Activated naive CD4-positive, alpha-beta T cell treated with anti-CD3 and anti-CD28 coated beads, Interleukin-2, amount 50 U/mL, for 24 hours (primary cell): ENCODE data around the gene RERE.

Experiments used
- H3K27ac Mint-ChIP-seq: one replicate; pipeline ENCODE4 v1.8.0; 2021; ENCODE audit warnings: mild to moderate bottlenecking, mixed read lengths
- H3K27me3 Mint-ChIP-seq: one replicate; pipeline ENCODE4 v1.8.0; 2021; ENCODE audit warnings: mixed read lengths
- H3K36me3 Mint-ChIP-seq: one replicate; pipeline ENCODE4 v1.8.0; 2021; ENCODE audit warnings: mixed read lengths
- H3K4me1 Mint-ChIP-seq: one replicate; pipeline ENCODE4 v1.8.0; 2021; ENCODE audit warnings: mixed read lengths
- H3K4me3 Mint-ChIP-seq: one replicate; pipeline ENCODE4 v1.8.0; 2021; ENCODE audit warnings: mild to moderate bottlenecking, mixed read lengths
- H3K9me3 Mint-ChIP-seq: one replicate; pipeline ENCODE4 v1.8.0; 2021; ENCODE audit warnings: mixed read lengths

RERE gene

GRCh38 chr1:8670371-8670818 lies 147.0 kb downstream of the RERE start:
- Mint-ChIP-seq H3K27me3 (no peaks in the 10 kb centered on the region), H3K36me3 (peaks cover 2% of the 10 kb centered on the region), H3K9me3 (no peaks in the 10 kb centered on the region), H3K27ac (peak overlapping the region; percentile 57), H3K4me1 (peaks cover 52% of the 10 kb centered on the region), H3K4me3 (no peak overlapping the region)

GRCh38 chr1:8669606-8670335 lies 147.7 kb downstream of the RERE start:
- Mint-ChIP-seq H3K4me1 (peaks cover 48% of the 10 kb centered on the region), H3K4me3 (peak overlapping the region; percentile 51), H3K9me3 (no peaks in the 10 kb centered on the region), H3K27ac (peak overlapping the region; percentile 57), H3K36me3 (peaks cover 2% of the 10 kb centered on the region), H3K27me3 (no peaks in the 10 kb centered on the region)

- Mint-ChIP-seq H3K27me3 (no peaks in the 10 kb centered on the region), H3K4me1 (peaks cover 45% of the 10 kb centered on the region), H3K9me3 (no peaks in the 10 kb centered on the region), H3K36me3 (peaks cover 2% of the 10 kb centered on the region), H3K4me3 (no peak overlapping the region), H3K27ac (no peak overlapping the region)
Observed at GRCh38 chr1:8667869-8668594, 149.4 kb downstream of the RERE start.

GRCh38 chr1:8666389-8667167 lies 150.9 kb downstream of the RERE start:
- no peak overlapping the region for H3K27ac Mint-ChIP-seq
- H3K36me3 Mint-ChIP-seq: no peaks in the 10 kb centered on the region
- no peak overlapping the region for H3K4me3 Mint-ChIP-seq
- no peaks in the 10 kb centered on the region for H3K9me3 Mint-ChIP-seq
- H3K4me1 Mint-ChIP-seq: peaks cover 34% of the 10 kb centered on the region
- H3K27me3 Mint-ChIP-seq: no peaks in the 10 kb centered on the region

GRCh38 chr1:8665833-8666232 lies 151.6 kb downstream of the RERE start:
- Mint-ChIP-seq H3K4me3 (no peak overlapping the region), H3K27ac (no peak overlapping the region), H3K27me3 (no peaks in the 10 kb centered on the region), H3K9me3 (no peaks in the 10 kb centered on the region), H3K4me1 (peaks cover 27% of the 10 kb centered on the region), H3K36me3 (no peaks in the 10 kb centered on the region)

GRCh38 chr1:8664887-8665286 lies 152.6 kb downstream of the RERE start:
- Mint-ChIP-seq H3K27me3 (no peaks in the 10 kb centered on the region), H3K4me1 (peaks cover 17% of the 10 kb centered on the region), H3K27ac (no peak overlapping the region), H3K4me3 (no peak overlapping the region), H3K36me3 (no peaks in the 10 kb centered on the region), H3K9me3 (no peaks in the 10 kb centered on the region)

- no peaks in the 10 kb centered on the region for H3K36me3 Mint-ChIP-seq
Observed at GRCh38 chr1:8663915-8664329, 153.5 kb downstream of the RERE start.

GRCh38 chr1:8663090-8663802 lies 154.2 kb downstream of the RERE start:
- Mint-ChIP-seq H3K27me3 (no peaks in the 10 kb centered on the region), H3K36me3 (peaks cover 1% of the 10 kb centered on the region), H3K4me1 (peaks cover 3% of the 10 kb centered on the region), H3K27ac (no peak overlapping the region), H3K4me3 (no peak overlapping the region), H3K9me3 (no peaks in the 10 kb centered on the region)

More at GRCh38 chr1:8663915-8664329, 153.5 kb downstream of the RERE start:
- H3K27ac Mint-ChIP-seq: no peak overlapping the region
- peaks cover 9% of the 10 kb centered on the region for H3K4me1 Mint-ChIP-seq
- H3K9me3 Mint-ChIP-seq: no peaks in the 10 kb centered on the region
- H3K27me3 Mint-ChIP-seq: no peaks in the 10 kb centered on the region
- H3K4me3 Mint-ChIP-seq: no peak overlapping the region

GRCh38 chr1:8662380-8663072 lies 154.9 kb downstream of the RERE start:
- peaks cover 3% of the 10 kb centered on the region for H3K36me3 Mint-ChIP-seq
- no peak overlapping the region for H3K27ac Mint-ChIP-seq
- H3K9me3 Mint-ChIP-seq: no peaks in the 10 kb centered on the region
- H3K27me3 Mint-ChIP-seq: no peaks in the 10 kb centered on the region
- H3K4me3 Mint-ChIP-seq: no peak overlapping the region
- H3K4me1 Mint-ChIP-seq: peaks cover 5% of the 10 kb centered on the region

- no peaks in the 10 kb centered on the region for H3K9me3 Mint-ChIP-seq
- H3K27me3 Mint-ChIP-seq: no peaks in the 10 kb centered on the region
- H3K36me3 Mint-ChIP-seq: peaks cover 3% of the 10 kb centered on the region
- H3K27ac Mint-ChIP-seq: no peak overlapping the region
- H3K4me1 Mint-ChIP-seq: peaks cover 5% of the 10 kb centered on the region
- H3K4me3 Mint-ChIP-seq: no peak overlapping the region
Observed at GRCh38 chr1:8661185-8662110, 156.0 kb downstream of the RERE start.

- Mint-ChIP-seq H3K27ac (no peak overlapping the region), H3K4me1 (peaks cover 5% of the 10 kb centered on the region), H3K9me3 (no peaks in the 10 kb centered on the region), H3K36me3 (peaks cover 10% of the 10 kb centered on the region), H3K4me3 (no peak overlapping the region), H3K27me3 (no peaks in the 10 kb centered on the region)
Observed at GRCh38 chr1:8660411-8660828, 157.0 kb downstream of the RERE start.

GRCh38 chr1:8659593-8659992 lies 157.8 kb downstream of the RERE start:
- Mint-ChIP-seq H3K27ac (no peak overlapping the region), H3K9me3 (no peaks in the 10 kb centered on the region), H3K4me1 (peaks cover 5% of the 10 kb centered on the region)

GRCh38 chr1:8653878-8654277 lies 163.6 kb downstream of the RERE start:
- Mint-ChIP-seq H3K9me3 (no peaks in the 10 kb centered on the region), H3K4me1 (peaks cover 27% of the 10 kb centered on the region), H3K36me3 (peaks cover 17% of the 10 kb centered on the region), H3K4me3 (no peak overlapping the region), H3K27me3 (no peaks in the 10 kb centered on the region), H3K27ac (no peak overlapping the region)

More at GRCh38 chr1:8659593-8659992, 157.8 kb downstream of the RERE start:
- peaks cover 10% of the 10 kb centered on the region for H3K36me3 Mint-ChIP-seq
- no peaks in the 10 kb centered on the region for H3K27me3 Mint-ChIP-seq
- no peak overlapping the region for H3K4me3 Mint-ChIP-seq
